Ascending aorta (tissue), 2 donors: ENCODE results near the gene C19orf44. TPM values are rescaled to one million over a fixed set of nuclear protein-coding genes. Genes with fewer than 3 reads are reported as not detected.
"Not testable (repeated sequence)": the region's sequence is repeated elsewhere in the genome, so short reads cannot be mapped to it uniquely, and the experiment has no call there.

Experiments
- DNase-seq, 2 donors: peaks; one replicate each; pipeline ENCODE4 v3.0.0-alpha.2; 2019; ENCODE audit warnings: low spot score in 2 of 2
- H3K27ac ChIP-seq, 2 donors: fragments of 200-600 bp; sonication (generic); one replicate each; pipeline ENCODE4 v1.5.1; 2016 to 2017; ENCODE audit warnings: mild to moderate bottlenecking in 1 of 2
- H3K27me3 ChIP-seq: fragments of 200-600 bp; sonication (generic); one replicate; pipeline ENCODE4 v1.5.1; 2017
- H3K36me3 ChIP-seq, 2 donors: fragments of 200-600 bp; sonication (generic); one replicate each; pipeline ENCODE4 v1.5.1; 2016
- H3K4me1 ChIP-seq, 2 donors: fragments of 200-600 bp; sonication (generic); one replicate each; pipeline ENCODE4 v1.5.1; 2016 to 2017; ENCODE audit warnings: mild to moderate bottlenecking in 1 of 2
- H3K4me3 ChIP-seq, 2 donors: fragments of 200-600 bp; sonication (generic); one replicate each; pipeline ENCODE4 v1.5.1; 2016 to 2017; ENCODE audit warnings: mild to moderate bottlenecking in 1 of 2
- H3K9me3 ChIP-seq, 2 donors: fragments of 200-600 bp; sonication (generic); one replicate each; pipeline ENCODE4 v1.5.1; 2016
- CTCF ChIP-seq, 3 experiments: fragments of 200-600 bp in 2 of 3; fragments of 450-650 bp in 1 of 3; sonication (generic) in 2 of 3; IDR thresholded peaks; one replicate each; pipeline ENCODE4 v1.5.1; 2016 to 2019; ENCODE audit warnings: antibody characterized with exemption in 3 of 3, mild to moderate bottlenecking in 1 of 3, moderate library complexity in 1 of 3
- intact Hi-C: fragments of 100-400 bp; cut with DNase I; formaldehyde crosslinking; loops from one replicate; pipeline ENCODE4 v1.15.1; 2023
- total RNA-seq: library from RNA; depleted of rRNA; stranded (reverse); fragments of >200 nt; gene quantifications from one replicate; pipeline ENCODE4 v1.1.0, GENCODE V29; 2016

Gene C19orf44
- total RNA-seq, 1 donor from 2014 or later, result 5.1 TPM

GRCh38 chr19:16541526-16542044 lies 45.4 kb downstream of the C19orf44 start:
- TF ChIP-seq CTCF (IDR thresholded peaks at IDR 0.05), result no peak
- no peaks in the 10 kb centered on the region for H3K27me3 ChIP-seq
- no peaks in the 10 kb centered on the region for H3K9me3 ChIP-seq
- H3K4me3 ChIP-seq, result peak overlapping the region; percentile 65 to 76
- H3K36me3 ChIP-seq, result peaks cover 15 to 23% of the 10 kb centered on the region in 2 donors
- intact Hi-C loops, result loop anchor here (1.0 to 2.0 kb wide), 5 partner anchors 31 to 119 kb away; partner anchors contain the start of genes C19orf44, CALR3, MED26 and SLC35E1
- H3K27ac ChIP-seq, result peak overlapping the region; percentile 80 to 84
- H3K4me1 ChIP-seq, result peaks cover 9 to 26% of the 10 kb centered on the region in 2 donors
- DNase-seq, result no peak

GRCh38 chr19:16542045-16542909 lies 46.1 kb downstream of the C19orf44 start, which contains the start of gene CHERP:
Gene CHERP (minus strand): TSS chr19:16542437. CDS start chr19:16542378, 59 bp downstream.
- intact Hi-C loops, result loop anchor here (1.0 to 2.0 kb wide), 5 partner anchors 31 to 118 kb away; partner anchors contain the start of genes C19orf44, CALR3, MED26 and SLC35E1
- TF ChIP-seq CTCF (IDR thresholded peaks at IDR 0.05), result no peak
- DNase-seq, result peak; percentile 60 to 94
- peaks cover 12 to 16% of the 10 kb centered on the region in 2 donors for H3K36me3 ChIP-seq
- peak within 1 kb of the TSS; percentile 65 to 76 for H3K4me3 ChIP-seq
- no peaks in the 10 kb centered on the region for H3K9me3 ChIP-seq
- H3K27ac ChIP-seq, result peak within 1 kb of the TSS; percentile 80 to 84
- no peaks in the 10 kb centered on the region for H3K27me3 ChIP-seq
- H3K4me1 ChIP-seq, result peaks cover 9 to 26% of the 10 kb centered on the region in 2 donors

- Histone ChIP-seq H3K27ac (peak overlapping the region; percentile 80 to 84), H3K36me3 (peaks cover 6 to 14% of the 10 kb centered on the region in 2 donors), H3K4me1 (peaks cover 9 to 26% of the 10 kb centered on the region in 2 donors), H3K9me3 (no peaks in the 10 kb centered on the region), H3K27me3 (no peaks in the 10 kb centered on the region), H3K4me3 (peak overlapping the region; percentile 65 to 76)
- no peak for TF ChIP-seq CTCF (IDR thresholded peaks at IDR 0.05)
- no peak for DNase-seq
- intact Hi-C loops, result loop anchor here (1.0 to 2.0 kb wide), 5 partner anchors 30 to 117 kb away; partner anchors contain the start of genes C19orf44, CALR3, MED26 and SLC35E1
These were observed 46.8 kb downstream of the C19orf44 start for GRCh38 chr19:16542910-16543472.

- not testable (repeated sequence) for H3K36me3 ChIP-seq, H3K27me3 ChIP-seq, H3K27ac ChIP-seq, H3K9me3 ChIP-seq, DNase-seq
- Histone ChIP-seq H3K4me3 (peak overlapping the region; percentile 65 to 76), H3K4me1 (peaks cover 9 to 26% of the 10 kb centered on the region in 2 donors)
- intact Hi-C loops, result loop anchor here (2.0 kb wide), 1 partner anchor 29 kb away; the partner anchor contains the start of gene SLC35E1
These were observed 47.5 kb downstream of the C19orf44 start for GRCh38 chr19:16543734-16544133.

- intact Hi-C loops, result no loop called here
These were observed 48.5 kb downstream of the C19orf44 start for GRCh38 chr19:16544473-16545231.

More at GRCh38 chr19:16544473-16545231, 48.5 kb downstream of the C19orf44 start:
- TF ChIP-seq CTCF (IDR thresholded peaks at IDR 0.05), result no peak
- H3K9me3 ChIP-seq, result no peaks in the 10 kb centered on the region
- DNase-seq, result no peak
- H3K27ac ChIP-seq, result no peak overlapping the region
- H3K4me3 ChIP-seq, result no peak overlapping the region
- no peaks in the 10 kb centered on the region for H3K27me3 ChIP-seq
- peaks cover 9 to 26% of the 10 kb centered on the region in 2 donors for H3K4me1 ChIP-seq
- peaks cover 3 to 4% of the 10 kb centered on the region in 2 donors for H3K36me3 ChIP-seq
